ENCODE data around the gene CHCHD4. TPM values are rescaled to one million over a fixed set of nuclear protein-coding genes. Genes with fewer than 3 reads are reported as not detected.

CHCHD4 gene
- total RNA-seq, 1 experiment from 2014 or later, result 16.7 TPM

DNA sequence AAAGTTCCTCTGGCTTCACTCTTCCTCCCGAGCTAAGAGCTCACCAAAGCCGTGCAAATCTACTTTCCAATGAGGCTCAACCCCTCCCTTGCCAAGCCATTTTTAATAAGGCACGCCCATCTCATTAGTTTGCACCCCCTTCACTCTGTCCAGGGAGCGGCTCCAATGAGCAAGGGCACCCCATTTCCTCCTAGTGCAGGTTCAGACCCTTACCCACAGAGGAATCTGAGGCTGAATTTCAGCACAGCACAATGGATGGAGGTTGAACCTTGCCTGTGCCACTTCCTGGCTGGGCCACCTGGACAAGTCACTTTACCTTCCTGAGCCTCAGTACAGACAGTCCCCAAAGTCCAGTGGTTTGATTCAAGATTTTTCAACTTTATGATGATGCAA, 28.3 kb upstream of the CHCHD4 start:
- no peak for DNase-seq
- CTCF ChIA-PET, result interaction anchor here (0.6 to 1.0 kb wide), 2 partner anchors 26 to 256 kb away, joined by 3 to 5 read pairs; partner anchors contain the start of genes LSM3 and XPC
- Mint-ChIP-seq H3K27me3 (ENCODE audit: unreplicated experiment) (no peaks in the 10 kb centered on the region), H3K36me3 (ENCODE audit: insufficient read depth, unreplicated experiment) (peaks cover 39% of the 10 kb centered on the region), H3K9me3 (ENCODE audit: low read depth, unreplicated experiment) (no peaks in the 10 kb centered on the region), H3K4me1 (ENCODE audit: low read depth, unreplicated experiment) (no peaks in the 10 kb centered on the region), H3K27ac (ENCODE audit: unreplicated experiment) (no peak overlapping the region), H3K4me3 (ENCODE audit: low read depth, unreplicated experiment) (no peak overlapping the region)
- intact Hi-C loops (cut with micrococcal nuclease; ENCODE audit: unreplicated experiment), result no loop called here
- no TSS peak for BruUV-seq (replicated peaks)
- TF ChIP-seq, protein P1, sequence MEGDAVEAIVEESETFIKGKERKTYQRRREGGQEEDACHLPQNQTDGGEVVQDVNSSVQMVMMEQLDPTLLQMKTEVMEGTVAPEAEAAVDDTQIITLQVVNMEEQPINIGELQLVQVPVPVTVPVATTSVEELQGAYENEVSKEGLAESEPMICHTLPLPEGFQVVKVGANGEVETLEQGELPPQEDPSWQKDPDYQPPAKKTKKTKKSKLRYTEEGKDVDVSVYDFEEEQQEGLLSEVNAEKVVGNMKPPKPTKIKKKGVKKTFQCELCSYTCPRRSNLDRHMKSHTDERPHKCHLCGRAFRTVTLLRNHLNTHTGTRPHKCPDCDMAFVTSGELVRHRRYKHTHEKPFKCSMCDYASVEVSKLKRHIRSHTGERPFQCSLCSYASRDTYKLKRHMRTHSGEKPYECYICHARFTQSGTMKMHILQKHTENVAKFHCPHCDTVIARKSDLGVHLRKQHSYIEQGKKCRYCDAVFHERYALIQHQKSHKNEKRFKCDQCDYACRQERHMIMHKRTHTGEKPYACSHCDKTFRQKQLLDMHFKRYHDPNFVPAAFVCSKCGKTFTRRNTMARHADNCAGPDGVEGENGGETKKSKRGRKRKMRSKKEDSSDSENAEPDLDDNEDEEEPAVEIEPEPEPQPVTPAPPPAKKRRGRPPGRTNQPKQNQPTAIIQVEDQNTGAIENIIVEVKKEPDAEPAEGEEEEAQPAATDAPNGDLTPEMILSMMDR (IDR thresholded peaks at IDR 0.05; ENCODE audit: unreplicated experiment), result no peak

DNA sequence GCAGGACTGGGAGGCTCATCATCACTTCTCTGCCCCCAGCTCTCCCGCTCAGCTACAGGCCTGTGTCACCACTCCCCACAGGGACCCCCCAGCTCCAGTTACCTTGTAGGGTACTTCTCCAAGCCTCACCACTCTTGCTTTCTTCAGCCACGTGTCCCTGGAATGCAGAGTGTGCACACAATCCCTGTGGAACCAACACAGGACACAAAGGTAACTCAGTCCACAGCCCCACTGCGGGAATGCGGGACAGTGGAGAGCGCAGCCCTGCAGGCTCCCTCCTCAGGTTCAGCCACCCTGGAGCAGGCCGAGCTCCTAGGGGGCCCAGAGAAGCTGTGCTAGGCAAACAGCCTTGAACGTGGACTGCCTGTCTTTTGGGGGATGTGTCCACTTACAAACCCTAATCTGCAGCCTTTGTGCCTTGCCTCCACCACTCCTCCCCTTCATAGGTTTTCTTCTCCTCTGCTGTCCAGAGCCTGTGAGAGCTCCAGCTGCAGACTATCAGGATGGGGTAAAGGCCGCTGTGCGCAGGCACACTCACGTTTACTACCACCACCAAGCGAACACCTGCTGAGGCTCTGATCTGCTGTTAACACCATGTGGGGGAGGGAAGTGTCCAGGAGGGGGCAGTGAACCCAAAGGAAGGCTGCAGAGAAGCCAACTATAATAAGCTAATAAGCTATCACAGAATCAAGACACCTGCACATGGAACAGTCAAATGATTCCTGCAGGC, 27.7 kb upstream of the CHCHD4 start:
- Mint-ChIP-seq H3K27ac (ENCODE audit: unreplicated experiment) (no peak overlapping the region), H3K27me3 (ENCODE audit: unreplicated experiment) (no peaks in the 10 kb centered on the region), H3K4me3 (ENCODE audit: low read depth, unreplicated experiment) (no peak overlapping the region), H3K4me1 (ENCODE audit: low read depth, unreplicated experiment) (no peaks in the 10 kb centered on the region), H3K9me3 (ENCODE audit: low read depth, unreplicated experiment) (no peaks in the 10 kb centered on the region), H3K36me3 (ENCODE audit: insufficient read depth, unreplicated experiment) (peaks cover 40% of the 10 kb centered on the region)
- no TSS peak for BruUV-seq (replicated peaks)
- TF ChIP-seq, protein P1 (IDR thresholded peaks at IDR 0.05; ENCODE audit: unreplicated experiment), result no peak
- CTCF ChIA-PET, result interaction anchor here (0.6 to 1.0 kb wide), 2 partner anchors 26 to 256 kb away, joined by 3 to 5 read pairs; partner anchors contain the start of genes LSM3 and XPC
- peak; percentile 25 for DNase-seq
- intact Hi-C loops (cut with micrococcal nuclease; ENCODE audit: unreplicated experiment), result no loop called here

DNA sequence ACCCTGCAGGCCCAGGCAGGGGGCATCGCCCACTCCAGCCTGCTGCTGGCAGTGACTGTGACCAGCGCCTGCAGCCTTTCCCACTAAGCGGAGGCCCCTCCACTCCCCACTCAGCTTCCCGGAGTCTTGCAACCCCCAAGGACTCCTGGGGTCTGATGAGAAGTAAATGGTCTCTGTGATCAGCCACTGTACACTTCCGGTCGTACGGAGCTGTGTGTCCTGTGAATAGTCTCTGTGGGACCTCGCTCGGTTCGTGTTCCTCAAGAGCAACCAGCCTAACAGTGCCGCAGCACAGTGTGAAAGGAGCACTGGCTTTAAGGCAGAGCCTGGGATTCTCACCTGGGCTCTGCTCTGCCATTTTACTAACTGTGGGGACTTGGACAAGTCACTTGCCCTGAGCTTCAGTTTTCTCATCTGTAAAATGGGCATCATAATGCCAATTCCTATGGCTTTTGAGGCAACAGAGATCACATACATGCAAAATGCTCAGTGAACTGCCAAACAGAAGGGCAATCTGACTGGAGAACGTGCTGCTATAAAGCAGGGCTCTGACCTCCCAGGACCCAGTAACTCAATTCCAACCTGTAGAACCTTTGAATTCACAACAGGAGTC, 26.9 kb upstream of the CHCHD4 start:
- Mint-ChIP-seq H3K36me3 (ENCODE audit: insufficient read depth, unreplicated experiment) (peaks cover 47% of the 10 kb centered on the region), H3K4me3 (ENCODE audit: low read depth, unreplicated experiment) (no peak overlapping the region), H3K9me3 (ENCODE audit: low read depth, unreplicated experiment) (no peaks in the 10 kb centered on the region), H3K4me1 (ENCODE audit: low read depth, unreplicated experiment) (no peaks in the 10 kb centered on the region), H3K27ac (ENCODE audit: unreplicated experiment) (no peak overlapping the region), H3K27me3 (ENCODE audit: unreplicated experiment) (no peaks in the 10 kb centered on the region)
- CTCF ChIA-PET, result no interaction called here
- BruUV-seq (replicated peaks), result no TSS peak
- DNase-seq, result no peak
- TF ChIP-seq, protein P1 (IDR thresholded peaks at IDR 0.05; ENCODE audit: unreplicated experiment), result no peak
- intact Hi-C loops (cut with micrococcal nuclease; ENCODE audit: unreplicated experiment), result no loop called here

DNA sequence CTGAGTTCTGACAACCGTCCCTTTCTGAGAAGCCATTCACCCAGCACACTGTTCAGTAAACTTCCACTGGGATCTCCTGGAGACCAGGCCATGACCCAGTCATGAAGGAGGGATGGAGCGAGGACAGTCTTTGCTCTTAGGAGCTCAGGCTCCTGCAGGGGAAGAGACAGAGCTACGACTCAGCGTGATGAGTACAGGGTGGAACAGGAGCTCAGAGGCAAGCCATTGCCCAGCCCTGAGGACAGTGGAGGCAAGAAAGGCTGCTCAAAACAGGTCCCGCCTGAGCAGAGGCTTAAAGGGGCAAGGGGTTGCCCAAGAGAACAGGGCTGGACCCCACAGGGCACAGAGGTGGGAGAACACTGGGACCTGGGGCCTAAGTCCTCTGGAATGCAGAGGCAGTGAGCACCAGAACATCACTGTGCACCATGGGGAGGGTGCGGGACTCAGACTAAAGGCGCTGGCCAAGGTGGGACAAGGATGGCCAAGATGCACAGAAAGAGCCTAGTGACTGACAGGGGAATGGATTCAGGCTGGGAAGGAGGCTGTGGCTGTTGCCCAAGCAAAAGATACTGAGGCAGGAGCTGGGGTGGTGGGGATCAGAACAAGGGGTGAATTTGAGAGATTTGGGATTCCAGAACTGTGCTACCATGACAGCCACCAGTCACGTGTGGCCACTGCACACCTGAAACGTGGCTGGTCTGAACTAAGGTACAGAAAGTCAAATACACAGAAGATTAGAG, 26.0 kb upstream of the CHCHD4 start:
- Mint-ChIP-seq H3K27ac (ENCODE audit: unreplicated experiment) (no peak overlapping the region), H3K4me1 (ENCODE audit: low read depth, unreplicated experiment) (no peaks in the 10 kb centered on the region), H3K27me3 (ENCODE audit: unreplicated experiment) (no peaks in the 10 kb centered on the region), H3K36me3 (ENCODE audit: insufficient read depth, unreplicated experiment) (peaks cover 50% of the 10 kb centered on the region), H3K9me3 (ENCODE audit: low read depth, unreplicated experiment) (no peaks in the 10 kb centered on the region), H3K4me3 (ENCODE audit: low read depth, unreplicated experiment) (no peak overlapping the region)
- CTCF ChIA-PET, result no interaction called here
- TF ChIP-seq, protein P1 (IDR thresholded peaks at IDR 0.05; ENCODE audit: unreplicated experiment), result no peak
- BruUV-seq (replicated peaks), result no TSS peak
- intact Hi-C loops (cut with micrococcal nuclease; ENCODE audit: unreplicated experiment), result no loop called here
- no peak for DNase-seq
